ENCODE results near the gene FTSJ3.
"Not testable (repeated sequence)": the region's sequence is repeated elsewhere in the genome, so short reads cannot be mapped to it uniquely, and the experiment has no call there.

DNA sequence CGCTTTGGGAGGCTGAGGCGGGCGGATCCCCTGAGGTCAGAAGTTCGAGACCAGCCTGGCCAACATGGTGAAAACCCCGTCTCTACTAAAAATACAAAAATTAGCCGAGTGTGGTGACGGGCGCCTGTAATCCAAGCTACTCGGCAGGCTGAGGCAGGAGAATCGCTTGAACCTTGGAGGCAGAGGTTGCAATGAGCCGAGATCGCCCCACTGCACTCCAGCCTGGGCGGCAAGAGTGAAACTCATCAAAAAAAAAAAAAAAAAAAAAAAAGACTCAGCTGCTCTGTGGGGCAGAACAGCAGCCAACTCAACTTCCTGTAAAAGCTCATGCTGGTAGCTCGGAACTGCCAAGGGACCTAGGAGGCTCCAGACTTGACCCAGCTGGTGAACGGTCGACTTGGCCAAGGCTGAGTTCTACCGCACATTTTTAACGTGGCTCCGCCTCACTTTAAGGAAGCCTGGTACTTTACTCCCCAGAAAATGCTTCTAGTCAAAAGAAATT is 16.0 kb upstream of the FTSJ3 start:
- TF ChIP-seq, protein P1, sequence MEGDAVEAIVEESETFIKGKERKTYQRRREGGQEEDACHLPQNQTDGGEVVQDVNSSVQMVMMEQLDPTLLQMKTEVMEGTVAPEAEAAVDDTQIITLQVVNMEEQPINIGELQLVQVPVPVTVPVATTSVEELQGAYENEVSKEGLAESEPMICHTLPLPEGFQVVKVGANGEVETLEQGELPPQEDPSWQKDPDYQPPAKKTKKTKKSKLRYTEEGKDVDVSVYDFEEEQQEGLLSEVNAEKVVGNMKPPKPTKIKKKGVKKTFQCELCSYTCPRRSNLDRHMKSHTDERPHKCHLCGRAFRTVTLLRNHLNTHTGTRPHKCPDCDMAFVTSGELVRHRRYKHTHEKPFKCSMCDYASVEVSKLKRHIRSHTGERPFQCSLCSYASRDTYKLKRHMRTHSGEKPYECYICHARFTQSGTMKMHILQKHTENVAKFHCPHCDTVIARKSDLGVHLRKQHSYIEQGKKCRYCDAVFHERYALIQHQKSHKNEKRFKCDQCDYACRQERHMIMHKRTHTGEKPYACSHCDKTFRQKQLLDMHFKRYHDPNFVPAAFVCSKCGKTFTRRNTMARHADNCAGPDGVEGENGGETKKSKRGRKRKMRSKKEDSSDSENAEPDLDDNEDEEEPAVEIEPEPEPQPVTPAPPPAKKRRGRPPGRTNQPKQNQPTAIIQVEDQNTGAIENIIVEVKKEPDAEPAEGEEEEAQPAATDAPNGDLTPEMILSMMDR (IDR thresholded peaks at IDR 0.05): not testable (repeated sequence)
- not testable (repeated sequence) for TF ChIP-seq FOXM1 (IDR thresholded peaks at IDR 0.05; ENCODE audit: low read depth); RAD21 (IDR thresholded peaks at IDR 0.05; ENCODE audit: low read length); GABPA (IDR thresholded peaks at IDR 0.05; ENCODE audit: low read depth)
